GM19099 (cell line): ENCODE measurements around the gene ZFYVE27.

Experiments used
- POLR2A ChIP-seq: IDR thresholded peaks from 3 replicates; pipeline ENCODE4 v1.6.1; 2011; ENCODE audit warnings: low read depth; ENCODE audit not compliant: insufficient read length; ENCODE audit errors: extremely low read depth

ZFYVE27 gene

GRCh38 chr10:97771055-97771891 lies 34.3 kb downstream of the ZFYVE27 start:
- no peak for TF ChIP-seq POLR2A

GRCh38 chr10:97771913-97772823 lies 35.2 kb downstream of the ZFYVE27 start, which contains the start of gene SFRP5:
Gene SFRP5 (minus strand): TSS chr10:97771999. CDS start chr10:97771833, 166 bp downstream.
- TF ChIP-seq POLR2A = no peak

- no peak for TF ChIP-seq POLR2A
Observed at GRCh38 chr10:97773096-97773495, 36.2 kb downstream of the ZFYVE27 start.

GRCh38 chr10:97774811-97775294 lies 37.9 kb downstream of the ZFYVE27 start:
- no peak for TF ChIP-seq POLR2A

- no peak for TF ChIP-seq POLR2A
Observed at GRCh38 chr10:97777143-97777542, 40.2 kb downstream of the ZFYVE27 start.

- no peak for TF ChIP-seq POLR2A
Observed at GRCh38 chr10:97778452-97779302, 41.7 kb downstream of the ZFYVE27 start.

GRCh38 chr10:97779492-97779891 lies 42.6 kb downstream of the ZFYVE27 start:
- no peak for TF ChIP-seq POLR2A

GRCh38 chr10:97779975-97780374 lies 43.0 kb downstream of the ZFYVE27 start:
- TF ChIP-seq POLR2A = no peak

GRCh38 chr10:97780841-97781617 lies 44.1 kb downstream of the ZFYVE27 start:
- no peak for TF ChIP-seq POLR2A

- TF ChIP-seq POLR2A = no peak
Observed at GRCh38 chr10:97781618-97782331, 44.8 kb downstream of the ZFYVE27 start.

- no peak for TF ChIP-seq POLR2A
Observed at GRCh38 chr10:97782455-97783228, 45.7 kb downstream of the ZFYVE27 start.

GRCh38 chr10:97784200-97784810 lies 47.4 kb downstream of the ZFYVE27 start:
- TF ChIP-seq POLR2A = no peak
